ENCODE measurements around the gene KRT78.

Gene KRT78

GRCh38 chr12:52815676-52816588 is 32.9 kb downstream of the KRT78 start:
- no peak for DNase-seq (ENCODE audit: low read depth)
- H3K4me3 ChIP-seq (ENCODE audit: low read depth, low read length), result no peak overlapping the region

- DNase-seq (ENCODE audit: low read depth), result no peak
- H3K4me3 ChIP-seq (ENCODE audit: low read depth, low read length), result no peak overlapping the region
These were observed 33.6 kb downstream of the KRT78 start for GRCh38 chr12:52815161-52815560.

GRCh38 chr12:52814710-52815155 is 34.1 kb downstream of the KRT78 start:
- H3K4me3 ChIP-seq (ENCODE audit: low read depth, low read length), result no peak overlapping the region
- no peak for DNase-seq (ENCODE audit: low read depth)

GRCh38 chr12:52813885-52814709 is 34.7 kb downstream of the KRT78 start, which contains the start of gene KRT4:
TSS of gene KRT4 (minus strand) at chr12:52814116. CDS start at chr12:52814058, 58 bp downstream.
- no peak for DNase-seq (ENCODE audit: low read depth)
- no peak within 1 kb of the TSS for H3K4me3 ChIP-seq (ENCODE audit: low read depth, low read length)

GRCh38 chr12:52813203-52813819 is 35.5 kb downstream of the KRT78 start:
- H3K4me3 ChIP-seq (ENCODE audit: low read depth, low read length), result no peak overlapping the region
- DNase-seq (ENCODE audit: low read depth), result no peak

- no peak for DNase-seq (ENCODE audit: low read depth)
- H3K4me3 ChIP-seq (ENCODE audit: low read depth, low read length), result no peak overlapping the region
These were observed 36.0 kb downstream of the KRT78 start for GRCh38 chr12:52812749-52813148.

GRCh38 chr12:52812073-52812400 is 36.8 kb downstream of the KRT78 start:
- H3K4me3 ChIP-seq (ENCODE audit: low read depth, low read length), result no peak overlapping the region
- DNase-seq (ENCODE audit: low read depth), result no peak

GRCh38 chr12:52811191-52812072 is 37.4 kb downstream of the KRT78 start:
- no peak overlapping the region for H3K4me3 ChIP-seq (ENCODE audit: low read depth, low read length)
- DNase-seq (ENCODE audit: low read depth), result no peak

- H3K4me3 ChIP-seq (ENCODE audit: low read depth, low read length), result no peak overlapping the region
- no peak for DNase-seq (ENCODE audit: low read depth)
These were observed 38.2 kb downstream of the KRT78 start for GRCh38 chr12:52810554-52810953.

GRCh38 chr12:52809166-52809565 is 39.6 kb downstream of the KRT78 start:
- no peak for DNase-seq (ENCODE audit: low read depth)
- no peak overlapping the region for H3K4me3 ChIP-seq (ENCODE audit: low read depth, low read length)

GRCh38 chr12:52808573-52809160 is 40.1 kb downstream of the KRT78 start:
- H3K4me3 ChIP-seq (ENCODE audit: low read depth, low read length), result no peak overlapping the region
- DNase-seq (ENCODE audit: low read depth), result no peak

GRCh38 chr12:52807544-52808470 is 41.0 kb downstream of the KRT78 start:
- H3K4me3 ChIP-seq (ENCODE audit: low read depth, low read length), result no peak overlapping the region
- no peak for DNase-seq (ENCODE audit: low read depth)

GRCh38 chr12:52806821-52807543 is 41.8 kb downstream of the KRT78 start:
- no peak overlapping the region for H3K4me3 ChIP-seq (ENCODE audit: low read depth, low read length)
- no peak for DNase-seq (ENCODE audit: low read depth)

GRCh38 chr12:52806169-52806811 is 42.5 kb downstream of the KRT78 start:
- no peak for DNase-seq (ENCODE audit: low read depth)
- H3K4me3 ChIP-seq (ENCODE audit: low read depth, low read length), result no peak overlapping the region

GRCh38 chr12:52805739-52806138 is 43.1 kb downstream of the KRT78 start:
- H3K4me3 ChIP-seq (ENCODE audit: low read depth, low read length), result no peak overlapping the region
- DNase-seq (ENCODE audit: low read depth), result no peak

GRCh38 chr12:52805000-52805399 is 43.8 kb downstream of the KRT78 start:
- DNase-seq (ENCODE audit: low read depth), result no peak
- no peak overlapping the region for H3K4me3 ChIP-seq (ENCODE audit: low read depth, low read length)

GRCh38 chr12:52802442-52802841 is 46.4 kb downstream of the KRT78 start:
- no peak overlapping the region for H3K4me3 ChIP-seq (ENCODE audit: low read depth, low read length)
- no peak for DNase-seq (ENCODE audit: low read depth)

Data from skeletal muscle cell (primary cell).